Measurements from ENCODE around the gene ARL5B.

The ARL5B gene

GRCh38 chr10:18680754-18681153, 21.5 kb downstream of the ARL5B start:
- Histone ChIP-seq H3K27me3 (replicated peaks) (no peaks in the 10 kb centered on the region), H3K27ac (peak overlapping the region; percentile 66), H3K36me3 (replicated peaks) (peaks cover 3% of the 10 kb centered on the region), H3K4me3 (ENCODE audit: low read depth, low read length) (no peak overlapping the region)
- no peak for DNase-seq
- in situ Hi-C loops (cut with HindIII; ENCODE audit: low pct_ligation_motif_present, low sequenced_read_pairs), result no loop called here
- TF ChIP-seq CTCF (IDR thresholded peaks at IDR 0.05; ENCODE audit: low read depth, low read length, missing control alignments), result no peak

- peak overlapping the region; percentile 66 for H3K27ac ChIP-seq
- in situ Hi-C loops (cut with HindIII; ENCODE audit: low pct_ligation_motif_present, low sequenced_read_pairs), result no loop called here
- no peaks in the 10 kb centered on the region for H3K27me3 ChIP-seq (replicated peaks)
- peaks cover 2% of the 10 kb centered on the region for H3K36me3 ChIP-seq (replicated peaks)
- DNase-seq, result no peak
- TF ChIP-seq CTCF (IDR thresholded peaks at IDR 0.05; ENCODE audit: low read depth, low read length, missing control alignments), result no peak
- no peak overlapping the region for H3K4me3 ChIP-seq (ENCODE audit: low read depth, low read length)
Measured at GRCh38 chr10:18681366-18681765, 22.1 kb downstream of the ARL5B start.

- in situ Hi-C loops (cut with HindIII; ENCODE audit: low pct_ligation_motif_present, low sequenced_read_pairs), result no loop called here
- H3K4me3 ChIP-seq (ENCODE audit: low read depth, low read length), result no peak overlapping the region
Measured at GRCh38 chr10:18681971-18682411, 22.8 kb downstream of the ARL5B start.

GRCh38 chr10:18683427-18683826, 24.2 kb downstream of the ARL5B start:
- Histone ChIP-seq H3K4me3 (ENCODE audit: low read depth, low read length) (no peak overlapping the region), H3K27ac (peak overlapping the region; percentile 60), H3K36me3 (replicated peaks) (no peaks in the 10 kb centered on the region), H3K27me3 (replicated peaks) (no peaks in the 10 kb centered on the region)
- no peak for TF ChIP-seq CTCF (IDR thresholded peaks at IDR 0.05; ENCODE audit: low read depth, low read length, missing control alignments)
- DNase-seq, result no peak
- in situ Hi-C loops (cut with HindIII; ENCODE audit: low pct_ligation_motif_present, low sequenced_read_pairs), result no loop called here

More at GRCh38 chr10:18681971-18682411, 22.8 kb downstream of the ARL5B start:
- Histone ChIP-seq H3K36me3 (replicated peaks) (no peaks in the 10 kb centered on the region), H3K27me3 (replicated peaks) (no peaks in the 10 kb centered on the region), H3K27ac (peak overlapping the region; percentile 66)
- TF ChIP-seq CTCF (IDR thresholded peaks at IDR 0.05; ENCODE audit: low read depth, low read length, missing control alignments), result no peak
- no peak for DNase-seq

GRCh38 chr10:18684416-18684815, 25.2 kb downstream of the ARL5B start:
- no peak overlapping the region for H3K27ac ChIP-seq
- no peak for DNase-seq
- H3K4me3 ChIP-seq (ENCODE audit: low read depth, low read length), result no peak overlapping the region
- in situ Hi-C loops (cut with HindIII; ENCODE audit: low pct_ligation_motif_present, low sequenced_read_pairs), result no loop called here
- no peaks in the 10 kb centered on the region for H3K36me3 ChIP-seq (replicated peaks)
- TF ChIP-seq CTCF (IDR thresholded peaks at IDR 0.05; ENCODE audit: low read depth, low read length, missing control alignments), result no peak
- no peaks in the 10 kb centered on the region for H3K27me3 ChIP-seq (replicated peaks)

GRCh38 chr10:18684953-18685352, 25.7 kb downstream of the ARL5B start:
- H3K4me3 ChIP-seq (ENCODE audit: low read depth, low read length), result no peak overlapping the region
- no peaks in the 10 kb centered on the region for H3K36me3 ChIP-seq (replicated peaks)
- H3K27ac ChIP-seq, result no peak overlapping the region
- no peak for TF ChIP-seq CTCF (IDR thresholded peaks at IDR 0.05; ENCODE audit: low read depth, low read length, missing control alignments)
- no peak for DNase-seq
- in situ Hi-C loops (cut with HindIII; ENCODE audit: low pct_ligation_motif_present, low sequenced_read_pairs), result no loop called here
- no peaks in the 10 kb centered on the region for H3K27me3 ChIP-seq (replicated peaks)
